Measurements from ENCODE around the gene ZNF883. TPM values are rescaled to one million over a fixed set of nuclear protein-coding genes. Genes with fewer than 3 reads are reported as not detected.

The ZNF883 gene
- total RNA-seq, 3 donors from 2014 or later: 0.60 to 1.1 (median 0.96) TPM

Other genes starting within 250 kb of the ZNF883 start
- gene SLC46A2, start 121.3 kb downstream of the ZNF883 start, total RNA-seq: not detected
- gene ZFP37, start 44.5 kb upstream of the ZNF883 start, total RNA-seq: 1 to 10 TPM in 2 of 3 donors, under 1 TPM in 1; 0.98 to 1.2 (median 1.0) TPM
- gene SLC31A2, start 138.8 kb upstream of the ZNF883 start, total RNA-seq: 1 to 10 TPM; 3.2 to 3.5 (median 3.4) TPM
- 10 to 100 TPM; 23.8 to 25.9 (median 24.2) TPM for gene FKBP15, start 209.1 kb upstream of the ZNF883 start, total RNA-seq
- gene SLC31A1, start 209.4 kb upstream of the ZNF883 start, total RNA-seq: 10 to 100 TPM in 2 of 3 donors, 1 to 10 TPM in 1; 9.8 to 14.5 (median 14.2) TPM

All from activated T-cell treated with anti-CD3 and anti-CD28 coated beads, Interleukin-2, amount 50 U/mL, for 4 hours (primary cell).